Keratinocyte (primary cell): Measurements from ENCODE around the gene ISOC2. TPM values are rescaled to one million over a fixed set of nuclear protein-coding genes. Genes with fewer than 3 reads are reported as not detected.

Source experiments
- DNase-seq: peaks from one replicate; pipeline ENCODE4 v3.0.0-alpha.2; 2011; ENCODE audit warnings: low read depth, missing footprints, low spot score
- FAIRE-seq: peaks from 2 replicates; lab custom pipeline; 2011; peaks lifted over from hg19 to GRCh38; lab: Jason Lieb, UNC
- H2AFZ ChIP-seq: 2 replicates; pipeline ENCODE4 v1.6.0; 2012; ENCODE audit warnings: low read length, control low read depth, inconsistent platforms; ENCODE audit not compliant: control insufficient read depth
- H3K27ac ChIP-seq: 2 replicates; pipeline ENCODE4 v1.5.1; 2011; ENCODE audit warnings: low read length; ENCODE audit not compliant: control insufficient read depth, insufficient read depth
- H3K27me3 ChIP-seq: 3 replicates; pipeline ENCODE4 v1.6.0; 2011; ENCODE audit warnings: low read length; ENCODE audit not compliant: control insufficient read depth, insufficient read depth; ENCODE audit errors: extremely low read depth
- H3K36me3 ChIP-seq, 2 experiments: 2 replicates in 1 of 2; 3 replicates in 1 of 2; pipeline ENCODE4 v1.5.1; 2011; ENCODE audit warnings: low read length in 2 of 2, mild to moderate bottlenecking in 1 of 2; ENCODE audit not compliant: control insufficient read depth in 2 of 2, insufficient read depth in 2 of 2; ENCODE audit errors: extremely low read depth in 1 of 2
- H3K4me1 ChIP-seq: 3 replicates; pipeline ENCODE4 v1.5.1; 2011; ENCODE audit warnings: low read length; ENCODE audit not compliant: control insufficient read depth, insufficient read depth; ENCODE audit errors: extremely low read depth
- H3K4me2 ChIP-seq: 3 replicates; pipeline ENCODE4 v1.6.0; 2011; ENCODE audit warnings: low read depth, low read length; ENCODE audit not compliant: control insufficient read depth, insufficient read depth; ENCODE audit errors: extremely low read depth
- H3K4me3 ChIP-seq, 3 experiments: fragments of 200-600 bp in 1 of 3; sonication (generic) in 1 of 3; 2 replicates in 2 of 3; 3 replicates in 1 of 3; pipeline ENCODE4 v1.5.1; 2011 to 2016; ENCODE audit warnings: low read length in 3 of 3, mild to moderate bottlenecking in 3 of 3, control low read depth in 2 of 3, inconsistent platforms in 1 of 3, low read depth in 1 of 3, mixed read lengths in 1 of 3, mixed run types in 1 of 3, moderate library complexity in 1 of 3; ENCODE audit not compliant: control insufficient read depth in 2 of 3, insufficient read depth in 2 of 3; ENCODE audit errors: extremely low read depth in 1 of 3
- H3K79me2 ChIP-seq: 2 replicates; pipeline ENCODE4 v1.6.0; 2012; ENCODE audit warnings: low read length; ENCODE audit not compliant: control insufficient read depth, insufficient read depth
- H3K9ac ChIP-seq: 3 replicates; pipeline ENCODE4 v1.6.0; 2011; ENCODE audit warnings: low read length; ENCODE audit not compliant: control insufficient read depth, insufficient read depth; ENCODE audit errors: extremely low read depth
- H3K9me1 ChIP-seq: 3 replicates; pipeline ENCODE4 v1.6.0; 2011; ENCODE audit warnings: low read length; ENCODE audit not compliant: control insufficient read depth, insufficient read depth; ENCODE audit errors: extremely low read depth
- H3K9me3 ChIP-seq: 2 replicates; pipeline ENCODE4 v1.5.1; 2012; ENCODE audit warnings: low read depth, low read length; ENCODE audit not compliant: control insufficient read depth
- H4K20me1 ChIP-seq: 3 replicates; pipeline ENCODE4 v1.6.0; 2011; ENCODE audit warnings: low read length; ENCODE audit not compliant: control insufficient read depth, insufficient read depth; ENCODE audit errors: extremely low read depth
- CTCF ChIP-seq, 3 experiments: IDR thresholded peaks in 1 of 3; conservative IDR thresholded peaks in 1 of 3; optimal IDR thresholded peaks in 1 of 3; 2 replicates in 2 of 3; 3 replicates in 1 of 3; pipeline versions ENCODE3 to v1.5.1; 2011; ENCODE audit warnings: low read length in 3 of 3, mild to moderate bottlenecking in 3 of 3, moderate library complexity in 2 of 3, control low read depth in 1 of 3, inconsistent platforms in 1 of 3; ENCODE audit not compliant: insufficient read depth in 2 of 3; ENCODE audit errors: extremely low read depth in 1 of 3
- EZH2 ChIP-seq: IDR thresholded peaks from one replicate; pipeline ENCODE4 v1.6.1; 2012; ENCODE audit warnings: inconsistent platforms, mild to moderate bottlenecking, low read length, moderate library complexity
- dilution Hi-C: fragments of 300-500 bp; cut with MboI; formaldehyde crosslinking; loops from one replicate; pipeline ENCODE4 v1.7.0; 2020; ENCODE audit warnings: low sequenced_read_pairs; ENCODE audit not compliant: extremely low pct_ligation_motif_present
- polyA plus RNA-seq, 5 experiments: library from polyadenylated mRNA; depleted of rRNA in 3 of 5; stranded (reverse) in 3 of 5; stranded (forward) in 1 of 5; unstranded in 1 of 5; fragments of >200 nt; gene quantifications; 1 replicate in 1 of 5; 2 replicates in 3 of 5; 3 replicates in 1 of 5; pipeline versions ENCODE4 v1.2.1 to v1.2.3, GENCODE V29; 2011 to 2012; ENCODE audit warnings: missing spikeins in 2 of 5, low read depth in 1 of 5, low replicate concordance in 1 of 5

Gene ISOC2
- polyA plus RNA-seq, 1 donor (not counting 4 experiments of a cell fraction or from before 2014, with no cell fraction given), result 24.5 TPM

DNA sequence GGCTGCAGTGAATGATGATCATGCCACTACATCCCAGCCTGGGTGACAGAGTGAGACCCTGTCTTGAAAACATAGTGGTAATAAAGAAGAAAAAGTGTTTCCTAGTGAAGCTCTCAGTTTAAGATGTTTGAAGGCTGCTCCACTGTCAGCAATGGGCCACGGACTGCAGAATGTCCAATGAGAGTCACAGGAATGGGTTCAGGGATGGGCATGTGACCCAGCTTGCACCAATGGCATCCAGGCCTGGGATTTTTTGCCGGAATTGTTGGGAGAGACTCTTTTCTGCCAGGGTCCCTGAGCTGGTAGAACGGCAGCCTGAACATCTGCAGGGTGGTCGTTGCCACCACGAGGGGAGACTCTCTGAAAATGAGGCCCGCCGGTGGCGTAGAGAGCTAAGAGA lies 24.6 kb downstream of the ISOC2 start:
- no peaks in the 10 kb centered on the region for H3K9me3 ChIP-seq
- H3K27ac ChIP-seq, result no peak overlapping the region
- H3K9me1 ChIP-seq, result no peaks in the 10 kb centered on the region
- no peak overlapping the region for H3K4me2 ChIP-seq
- FAIRE-seq, result no peak
- no peaks in the 10 kb centered on the region for H3K36me3 ChIP-seq
- TF ChIP-seq CTCF (optimal IDR thresholded peaks at IDR 0.05 in 1 of 3, IDR thresholded peaks at IDR 0.05 in 1 of 3, conservative IDR thresholded peaks at IDR 0.05 in 1 of 3; ENCODE audit: extremely low read depth in 1 of 3, insufficient read depth in 2 of 3, low read length in 3 of 3) (no peak), EZH2 (no peak)
- DNase-seq, result no peak
- H4K20me1 ChIP-seq, result peaks cover 9% of the 10 kb centered on the region
- H2AFZ ChIP-seq, result no peak overlapping the region
- H3K79me2 ChIP-seq, result no peaks in the 10 kb centered on the region
- peaks cover 3% of the 10 kb centered on the region for H3K4me1 ChIP-seq
- H3K27me3 ChIP-seq, result peaks cover 45% of the 10 kb centered on the region
- no peak overlapping the region for H3K4me3 ChIP-seq
- H3K9ac ChIP-seq, result no peak overlapping the region
- dilution Hi-C loops, result no loop called here

- FAIRE-seq, result no peak
- H3K9ac ChIP-seq, result no peak overlapping the region
- TF ChIP-seq CTCF (optimal IDR thresholded peaks at IDR 0.05 in 1 of 3, IDR thresholded peaks at IDR 0.05 in 1 of 3, conservative IDR thresholded peaks at IDR 0.05 in 1 of 3; ENCODE audit: extremely low read depth in 1 of 3, insufficient read depth in 2 of 3, low read length in 3 of 3), result no peak
- no peak for TF ChIP-seq EZH2
- no peaks in the 10 kb centered on the region for H3K9me3 ChIP-seq
- dilution Hi-C loops, result no loop called here
- no peaks in the 10 kb centered on the region for H3K36me3 ChIP-seq
- peaks cover 9% of the 10 kb centered on the region for H4K20me1 ChIP-seq
- no peaks in the 10 kb centered on the region for H3K4me1 ChIP-seq
- H3K27me3 ChIP-seq, result peaks cover 31% of the 10 kb centered on the region
- H3K79me2 ChIP-seq, result no peaks in the 10 kb centered on the region
- DNase-seq, result no peak
- no peak overlapping the region for H3K4me3 ChIP-seq
- H3K9me1 ChIP-seq, result no peaks in the 10 kb centered on the region
- H3K27ac ChIP-seq, result no peak overlapping the region
- H3K4me2 ChIP-seq, result no peak overlapping the region
- no peak overlapping the region for H2AFZ ChIP-seq
Measured at GRCh38 chr19:55435020-55435419, 26.4 kb downstream of the ISOC2 start.
